GM21717 (cell line): ENCODE results near the gene TMCC2.
A peak's percentile ranks its signal among the peaks of the same experiment; 100 is the strongest.
"Not testable (repeated sequence)": the region's sequence is repeated elsewhere in the genome, so short reads cannot be mapped to it uniquely, and the experiment has no call there.

Experiments
- ATAC-seq: cut with Tn5 transposase; IDR thresholded peaks from one replicate; pipeline ENCODE4 v1.9.1; 2021; ENCODE audit warnings: mild to moderate bottlenecking, moderate library complexity; ENCODE audit not compliant: unreplicated experiment

TMCC2 gene

DNA sequence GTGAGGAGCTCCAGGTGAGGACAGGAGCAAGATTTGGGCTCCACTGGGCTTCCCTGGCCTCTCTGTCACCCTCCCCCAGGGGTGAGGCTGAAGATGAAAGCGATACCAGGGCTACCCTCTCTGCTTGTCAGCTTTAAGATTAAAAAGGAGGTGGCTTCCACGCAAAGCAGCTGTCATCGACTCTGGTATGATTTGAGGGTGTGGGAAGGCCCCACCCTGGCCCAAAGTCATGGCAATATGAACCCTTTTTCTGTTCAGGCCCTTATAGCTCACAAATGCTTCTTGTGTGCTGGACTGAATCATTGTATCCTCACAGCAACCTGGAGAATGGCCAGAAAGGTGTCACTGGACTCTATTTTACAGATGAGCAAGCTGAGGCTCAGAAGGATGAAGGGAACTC, 52.2 kb downstream of the TMCC2 start:
- no peak for ATAC-seq

DNA sequence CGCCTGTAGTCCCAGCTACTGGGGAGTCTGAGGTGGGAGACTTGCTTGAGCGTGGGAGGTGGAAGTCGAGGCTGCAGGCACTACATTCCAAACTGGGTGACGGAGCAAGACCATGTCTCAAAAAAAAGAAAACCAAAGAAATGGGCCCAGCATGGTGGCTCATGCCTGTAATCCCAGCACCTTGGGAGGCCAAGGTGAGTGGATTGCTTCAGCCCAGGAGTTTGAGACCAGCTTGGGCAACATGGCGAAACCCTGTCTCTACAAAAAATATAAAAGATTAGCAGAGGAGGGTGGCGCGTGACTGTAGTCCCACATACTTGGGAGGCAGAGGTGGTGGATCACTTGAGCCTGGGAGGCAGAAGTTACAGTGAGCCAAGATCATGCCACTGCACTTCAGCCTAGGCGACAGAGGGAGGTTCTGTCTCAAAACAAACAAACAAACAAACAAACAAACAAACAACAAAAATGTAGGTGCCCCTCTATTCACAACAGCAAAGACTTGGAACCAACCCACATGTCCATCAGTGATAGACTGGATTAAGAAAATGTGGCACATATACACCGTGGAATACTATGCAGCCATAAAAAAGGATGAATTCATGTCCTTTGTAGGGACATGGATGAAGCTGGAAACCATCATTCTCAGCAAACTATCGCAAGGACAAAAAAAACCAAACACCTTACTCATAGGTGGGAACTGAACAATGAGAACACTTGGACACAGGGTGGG, 53.1 kb downstream of the TMCC2 start:
- not testable (repeated sequence) for ATAC-seq

- ATAC-seq: no peak
These were observed 55.8 kb downstream of the TMCC2 start for GRCh38 chr1:205283270-205284147.

GRCh38 chr1:205284420-205285144, 56.8 kb downstream of the TMCC2 start:
- no peak for ATAC-seq

- peak; percentile 23 for ATAC-seq
These were observed 57.8 kb downstream of the TMCC2 start for GRCh38 chr1:205285381-205286101.

DNA sequence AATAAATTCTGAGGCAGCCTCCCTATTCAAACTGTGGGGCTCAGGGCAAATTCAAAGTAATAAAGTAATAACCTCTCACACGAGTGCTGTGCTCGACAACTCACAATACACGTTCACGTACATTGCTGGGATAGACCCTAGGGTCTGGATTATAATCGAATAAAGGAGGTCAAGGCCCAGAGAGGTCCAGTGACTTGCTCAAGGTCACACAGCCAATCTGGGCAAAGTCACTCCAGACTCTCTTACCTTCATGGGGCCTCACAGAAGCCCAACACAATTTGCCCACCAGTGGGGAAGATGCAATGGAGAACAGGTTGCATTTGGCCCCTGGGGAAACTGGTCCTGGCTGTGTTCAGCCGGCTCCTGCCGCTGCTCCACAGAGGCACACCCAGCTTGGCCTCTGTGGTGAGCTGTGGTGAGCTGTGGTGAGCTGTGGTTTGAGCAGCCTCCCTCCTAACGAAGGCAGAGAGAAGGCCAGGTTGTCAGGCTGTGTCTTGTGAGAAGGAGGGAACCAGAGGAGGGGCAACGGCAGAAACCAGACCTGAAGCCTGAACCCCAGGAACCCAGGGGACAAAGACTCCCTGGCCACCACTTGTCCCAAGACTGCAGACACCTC, 58.7 kb downstream of the TMCC2 start:
- ATAC-seq: peak; percentile 39

DNA sequence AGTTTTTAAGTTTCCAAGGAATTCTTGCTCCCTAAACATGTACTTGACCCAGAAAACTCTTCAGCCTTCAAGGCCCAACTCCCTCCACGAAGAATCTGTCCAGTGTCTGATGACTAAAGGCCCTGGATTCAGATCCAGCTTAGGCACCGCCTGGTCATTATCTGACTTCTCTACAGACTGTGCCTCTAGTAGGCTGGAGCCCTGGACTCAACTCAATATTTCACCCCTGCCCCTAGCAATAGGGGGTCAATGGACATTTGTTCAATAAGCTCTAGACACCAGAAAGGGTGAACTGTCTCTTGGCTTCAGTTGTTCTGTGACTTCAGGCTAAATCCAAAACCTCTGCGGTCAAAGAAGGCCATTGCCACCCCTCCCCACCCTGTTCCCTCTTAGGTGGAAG, 59.3 kb downstream of the TMCC2 start:
- ATAC-seq: no peak

DNA sequence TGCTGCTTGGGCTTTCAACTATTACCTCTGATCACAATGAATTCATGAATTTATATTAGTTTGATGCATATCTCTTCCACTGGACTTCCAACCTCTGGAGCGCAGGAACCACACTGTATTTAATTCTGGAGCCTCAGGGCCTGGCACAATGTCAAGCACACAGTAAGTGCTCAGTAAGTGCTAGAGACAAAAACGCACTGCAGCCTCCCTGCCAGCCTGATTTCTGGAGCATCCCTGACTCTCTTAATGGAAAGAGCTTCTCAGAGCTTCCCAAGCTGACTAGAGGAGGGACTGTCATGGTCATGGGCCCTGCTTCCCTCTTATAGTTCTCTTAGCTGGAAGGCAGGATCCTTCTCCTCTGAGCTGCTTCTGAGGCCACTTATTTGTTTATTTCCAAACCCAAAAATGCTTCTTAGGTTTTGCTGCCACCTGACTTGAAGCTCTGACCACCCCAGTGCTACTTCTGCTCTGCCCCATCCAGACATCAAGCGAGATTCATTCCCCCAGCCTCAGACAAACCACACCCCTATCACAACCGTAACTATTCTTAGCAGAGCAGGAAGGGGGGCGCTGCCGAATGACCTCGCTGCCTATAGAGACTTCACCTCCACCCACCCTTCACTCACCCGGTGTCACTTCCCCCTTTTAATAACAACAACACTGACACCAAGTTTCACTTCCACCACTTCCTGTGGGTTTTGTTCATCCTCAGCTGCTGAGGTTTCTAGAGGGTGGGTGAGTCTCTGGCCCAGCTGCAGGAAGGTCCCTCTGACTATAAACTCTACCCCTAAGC, 60.2 kb downstream of the TMCC2 start:
- peak; percentile 84 for ATAC-seq

- no peak for ATAC-seq
These were observed 63.9 kb downstream of the TMCC2 start for GRCh38 chr1:205291596-205291995.

DNA sequence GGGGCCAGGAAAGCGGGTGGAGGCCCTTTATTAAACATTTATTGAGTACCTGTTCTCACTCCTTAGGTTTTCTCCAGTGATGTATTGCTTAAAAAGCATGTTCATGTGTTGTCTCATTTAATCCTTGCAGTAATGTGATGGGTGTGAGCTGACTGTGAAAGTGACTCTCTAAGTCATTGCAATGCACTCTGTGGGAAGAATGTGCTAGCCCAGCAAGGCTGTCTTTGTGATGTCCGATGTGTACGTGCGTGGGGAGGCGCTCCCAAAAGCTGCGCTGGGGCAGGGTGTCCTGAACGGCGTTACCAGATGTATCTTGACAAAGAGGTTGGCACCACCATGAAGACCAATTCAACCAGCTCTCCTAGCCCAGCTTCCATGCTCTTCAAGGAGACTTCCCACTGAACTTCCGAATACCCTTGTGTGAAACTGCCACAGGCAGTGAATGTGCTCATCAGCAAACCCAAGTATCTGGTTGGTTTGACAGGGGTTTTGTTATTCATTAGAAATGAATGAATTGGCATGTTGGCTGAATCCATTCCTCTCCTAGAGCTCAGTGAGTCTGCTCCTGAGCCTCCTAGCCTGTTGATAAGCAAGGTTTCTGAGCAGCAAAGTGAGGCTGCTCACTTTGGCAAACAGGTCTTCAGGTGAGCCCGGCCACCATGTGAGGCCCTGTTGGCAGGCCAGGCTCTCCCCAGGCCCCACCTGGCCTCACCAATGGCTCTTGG, 65.8 kb downstream of the TMCC2 start:
- ATAC-seq: no peak

- ATAC-seq: no peak
These were observed 66.6 kb downstream of the TMCC2 start for GRCh38 chr1:205294175-205294917.

- no peak for ATAC-seq
These were observed 67.2 kb downstream of the TMCC2 start for GRCh38 chr1:205294934-205295333.

DNA sequence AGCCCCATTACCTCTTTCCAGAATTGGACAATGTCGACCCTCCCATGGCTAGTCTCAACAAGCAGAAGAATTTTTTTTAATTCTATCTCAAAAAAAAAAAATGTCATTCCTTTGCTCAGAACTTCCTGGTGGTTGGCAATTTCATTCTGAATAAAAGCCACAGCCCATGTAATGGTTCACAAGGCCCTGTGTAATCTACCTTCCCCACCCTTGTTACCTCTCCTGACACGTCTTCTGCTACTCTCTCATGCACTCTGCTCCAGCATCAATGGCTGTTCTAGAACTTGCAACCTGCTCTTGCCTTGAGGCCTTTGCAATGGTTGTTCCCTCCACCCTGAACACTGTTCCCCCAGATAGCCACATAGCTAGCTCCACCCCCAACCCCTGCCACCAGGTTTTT, 68.4 kb downstream of the TMCC2 start:
- no peak for ATAC-seq

DNA sequence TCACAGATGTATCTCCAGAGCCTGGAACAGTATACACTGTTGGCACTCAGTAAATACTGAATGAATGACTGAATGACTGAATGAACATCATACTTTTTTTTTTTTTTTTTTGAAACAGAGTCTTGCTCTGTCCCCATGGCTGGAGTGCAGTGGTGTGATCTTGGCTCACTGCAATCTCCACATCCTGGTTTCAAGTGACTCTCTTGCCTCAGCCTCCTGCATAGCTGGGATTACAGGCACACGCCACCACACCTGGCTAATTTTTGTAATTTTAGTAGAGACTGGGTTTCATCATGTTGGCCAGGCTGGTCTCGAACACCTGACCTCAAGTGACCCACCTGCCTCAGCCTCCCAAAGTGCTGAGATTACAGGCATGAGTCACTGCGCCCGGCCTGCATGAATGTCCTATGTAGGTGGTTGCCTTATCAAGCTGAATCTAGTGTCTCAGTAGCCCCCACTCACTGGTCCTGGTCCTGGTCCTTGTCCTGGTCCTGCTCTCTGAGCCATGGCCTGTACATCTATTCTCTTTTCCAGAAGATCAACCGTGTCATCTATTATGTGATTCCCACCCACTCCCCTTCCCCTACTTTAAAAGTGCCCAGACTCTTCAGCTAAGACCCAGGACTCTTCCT, 69.9 kb downstream of the TMCC2 start:
- ATAC-seq: not testable (repeated sequence)

DNA sequence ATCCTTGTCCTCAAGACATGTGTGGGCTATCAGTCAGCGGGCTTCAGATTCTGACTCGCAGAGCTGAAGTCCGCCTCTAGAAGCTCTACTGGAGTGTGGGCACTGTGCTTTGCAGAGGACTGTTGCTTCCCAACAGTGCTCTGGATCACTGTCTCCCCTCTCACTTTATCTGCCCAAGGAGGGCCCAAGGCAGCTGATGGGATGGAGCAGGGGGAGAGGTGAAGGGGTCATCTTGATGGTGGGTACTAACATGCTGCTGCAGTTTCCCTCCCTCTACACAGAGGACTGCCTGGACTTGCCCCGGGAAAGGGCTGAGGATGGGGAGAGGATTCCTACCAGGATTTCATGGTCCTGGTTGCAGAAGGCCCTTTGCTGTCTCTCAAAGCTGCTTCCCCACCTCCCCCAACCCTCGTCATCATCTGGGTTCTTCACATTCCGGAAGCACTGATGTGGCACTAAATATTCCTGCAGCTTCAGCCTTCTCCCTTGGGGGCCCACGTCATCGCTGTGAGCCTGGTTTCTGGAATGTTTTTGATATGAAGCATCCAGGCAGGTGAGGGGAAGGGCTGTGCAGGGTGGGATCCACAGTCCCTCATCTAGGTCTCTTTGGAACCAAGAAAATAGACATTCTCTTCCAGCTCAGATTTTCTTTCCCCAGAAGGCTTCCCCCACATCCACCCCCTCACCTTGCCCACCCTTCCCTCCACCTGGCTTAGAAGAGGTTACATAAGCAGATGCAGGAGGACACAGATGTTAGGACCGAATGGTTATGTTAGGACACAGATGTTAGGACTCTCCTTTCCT, 70.6 kb downstream of the TMCC2 start:
- ATAC-seq: no peak

DNA sequence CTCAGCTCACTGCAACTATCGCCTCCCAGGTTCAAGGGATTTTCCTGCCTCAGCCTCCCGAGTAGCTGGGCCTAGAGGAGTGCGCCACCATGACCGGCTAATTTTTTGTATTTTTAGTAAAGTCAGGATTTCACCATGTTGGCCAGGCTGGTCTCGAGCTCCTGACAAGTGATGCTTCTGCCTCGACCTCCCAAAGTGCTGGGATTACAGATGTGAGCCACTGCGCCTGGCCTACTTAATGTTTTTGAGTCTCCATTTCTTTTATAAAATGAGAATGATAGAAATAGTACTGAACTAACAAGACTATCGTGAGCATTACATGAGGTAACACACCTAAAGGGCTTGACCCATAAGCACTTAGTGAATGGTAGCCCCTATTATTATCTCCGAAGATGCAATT, 72.4 kb downstream of the TMCC2 start:
- ATAC-seq: no peak

- ATAC-seq: no peak
These were observed 73.6 kb downstream of the TMCC2 start for GRCh38 chr1:205301205-205301821.
